H9 (cell line): ENCODE data around the gene MAD1L1. TPM values are rescaled to one million over a fixed set of nuclear protein-coding genes. Genes with fewer than 3 reads are reported as not detected.

ENCODE experiments used
- DNase-seq: peaks from one replicate; pipeline ENCODE4 v3.0.0-alpha.2; 2017
- H2AFZ ChIP-seq: one replicate; pipeline ENCODE4 v1.6.1; 2013; ENCODE audit warnings: mild to moderate bottlenecking, low read length, control low read depth, moderate library complexity
- H2AK5ac ChIP-seq: 2 replicates; pipeline ENCODE4 v1.6.1; 2013; ENCODE audit warnings: low read length, control low read depth, mixed read lengths; ENCODE audit not compliant: insufficient read length
- H2BK120ac ChIP-seq: one replicate; pipeline ENCODE4 v1.6.1; 2013; ENCODE audit warnings: low read depth, mild to moderate bottlenecking, low read length, control low read depth, inconsistent platforms; ENCODE audit not compliant: poor library complexity, severe bottlenecking
- H2BK12ac ChIP-seq: 2 replicates; pipeline ENCODE4 v1.6.1; 2013; ENCODE audit warnings: low read length, control low read depth, mixed read lengths, low read depth; ENCODE audit not compliant: insufficient read length
- H2BK15ac ChIP-seq: 2 replicates; pipeline ENCODE4 v1.6.1; 2013; ENCODE audit warnings: low read depth, low read length, control low read depth
- H2BK20ac ChIP-seq: one replicate; pipeline ENCODE4 v1.6.1; 2013; ENCODE audit warnings: low read depth, mild to moderate bottlenecking, low read length, control low read depth, inconsistent platforms; ENCODE audit not compliant: poor library complexity, severe bottlenecking
- H2BK5ac ChIP-seq: 2 replicates; pipeline ENCODE4 v1.6.1; 2013; ENCODE audit warnings: low read length, control low read depth, mixed read lengths; ENCODE audit not compliant: insufficient read length
- H3K14ac ChIP-seq: 2 replicates; pipeline ENCODE4 v1.6.1; 2013; ENCODE audit warnings: low read length, control low read depth; ENCODE audit not compliant: insufficient read depth
- H3K18ac ChIP-seq: 2 replicates; pipeline ENCODE4 v1.6.1; 2013; ENCODE audit warnings: low read depth, mild to moderate bottlenecking, mixed read lengths, low read length, control low read depth; ENCODE audit not compliant: insufficient read length
- H3K23ac ChIP-seq: 2 replicates; pipeline ENCODE4 v1.6.1; 2013; ENCODE audit warnings: low read length, control low read depth, mixed read lengths, low read depth; ENCODE audit not compliant: insufficient read length
- H3K23me2 ChIP-seq: 2 replicates; pipeline ENCODE4 v1.6.1; 2013; ENCODE audit warnings: low read depth, mild to moderate bottlenecking, mixed read lengths, low read length, control low read depth; ENCODE audit not compliant: insufficient read length, poor library complexity, severe bottlenecking
- H3K27ac ChIP-seq: 2 replicates; pipeline ENCODE4 v1.5.1; 2013; ENCODE audit warnings: low read length, control low read depth, mixed read lengths, low read depth; ENCODE audit not compliant: insufficient read length
- H3K27me3 ChIP-seq: 2 replicates; pipeline ENCODE4 v1.6.1; 2013; ENCODE audit warnings: low read length, control low read depth, inconsistent platforms; ENCODE audit not compliant: insufficient read depth
- H3K4ac ChIP-seq: 2 replicates; pipeline ENCODE4 v1.6.1; 2013; ENCODE audit warnings: low read depth, mild to moderate bottlenecking, control low read depth, inconsistent platforms, low read length, moderate library complexity
- H3K4me1 ChIP-seq: 2 replicates; pipeline ENCODE4 v1.6.1; 2013; ENCODE audit warnings: low read length, control low read depth, inconsistent platforms; ENCODE audit not compliant: insufficient read depth
- H3K4me2 ChIP-seq: 2 replicates; pipeline ENCODE4 v1.6.1; 2013; ENCODE audit warnings: low read length, control low read depth, mixed read lengths; ENCODE audit not compliant: insufficient read length, insufficient read depth
- H3K56ac ChIP-seq: 2 replicates; pipeline ENCODE4 v1.6.1; 2013; ENCODE audit warnings: low read depth, mild to moderate bottlenecking, mixed read lengths, low read length, control low read depth; ENCODE audit not compliant: insufficient read length
- H3K79me1 ChIP-seq: 2 replicates; pipeline ENCODE4 v1.6.1; 2013; ENCODE audit warnings: low read depth, mild to moderate bottlenecking, moderate library complexity, low read length, control low read depth, inconsistent platforms; ENCODE audit not compliant: insufficient read depth, poor library complexity, severe bottlenecking
- H3K79me2 ChIP-seq: 2 replicates; pipeline ENCODE4 v1.6.1; 2013; ENCODE audit warnings: low read length, control low read depth, inconsistent platforms; ENCODE audit not compliant: insufficient read depth
- H3K9ac ChIP-seq: 2 replicates; pipeline ENCODE4 v1.6.1; 2013; ENCODE audit warnings: low read length, control low read depth, mixed read lengths; ENCODE audit not compliant: insufficient read length; ENCODE audit errors: extremely low read depth
- H3K9me3 ChIP-seq: one replicate; pipeline ENCODE4 v1.6.1; 2013; ENCODE audit warnings: low read depth, low read length, inconsistent platforms; ENCODE audit not compliant: control insufficient read depth
- H3T11ph ChIP-seq: one replicate; pipeline ENCODE4 v1.6.1; 2013; ENCODE audit warnings: mild to moderate bottlenecking, low read length, control low read depth, inconsistent platforms
- H4K20me1 ChIP-seq: one replicate; pipeline ENCODE4 v1.6.1; 2013; ENCODE audit not compliant: control insufficient read depth, insufficient read length, insufficient read depth
- H4K5ac ChIP-seq: 2 replicates; pipeline ENCODE4 v1.6.1; 2013; ENCODE audit warnings: low read depth, mild to moderate bottlenecking, mixed read lengths, low read length, control low read depth; ENCODE audit not compliant: insufficient read length
- H4K8ac ChIP-seq: replicated peaks from 2 replicates; pipeline ENCODE4 v1.6.1; 2013; ENCODE audit warnings: low read length, control low read depth, mixed read lengths, low read depth; ENCODE audit not compliant: insufficient read length
- H4K91ac ChIP-seq: 2 replicates; pipeline ENCODE4 v1.6.1; 2013; ENCODE audit warnings: low read depth, mild to moderate bottlenecking, moderate library complexity, mixed read lengths, low read length, control low read depth; ENCODE audit not compliant: insufficient read length
- H3K27ac Mint-ChIP-seq, 3 experiments: 2 replicates in 2 of 3; 3 replicates in 1 of 3; pipeline ENCODE4 v1.8.0; 2020 to 2021; ENCODE audit warnings: mixed read lengths in 3 of 3, mild to moderate bottlenecking in 1 of 3, moderate library complexity in 1 of 3
- H3K27me3 Mint-ChIP-seq: 2 replicates; pipeline ENCODE4 v1.8.0; 2021; ENCODE audit warnings: low read depth, mild to moderate bottlenecking, moderate library complexity, mixed read lengths
- H3K36me3 Mint-ChIP-seq, 3 experiments: 2 replicates in 2 of 3; 3 replicates in 1 of 3; pipeline ENCODE4 v1.8.0; 2020 to 2021; ENCODE audit warnings: low read depth in 3 of 3, mixed read lengths in 3 of 3; ENCODE audit not compliant: insufficient read depth in 1 of 3
- H3K4me1 Mint-ChIP-seq, 2 experiments: 2 replicates each; pipeline ENCODE4 v1.8.0; 2020; ENCODE audit warnings: mixed read lengths in 2 of 2
- H3K4me3 Mint-ChIP-seq, 2 experiments: 2 replicates in 1 of 2; 3 replicates in 1 of 2; pipeline ENCODE4 v1.8.0; 2020 to 2021; ENCODE audit warnings: mild to moderate bottlenecking in 2 of 2, mixed read lengths in 2 of 2, moderate library complexity in 1 of 2
- H3K9me3 Mint-ChIP-seq, 2 experiments: 2 replicates in 1 of 2; 3 replicates in 1 of 2; pipeline ENCODE4 v1.8.0; 2020; ENCODE audit warnings: mild to moderate bottlenecking in 2 of 2, mixed read lengths in 2 of 2, moderate library complexity in 1 of 2
- WGBS: extraction: QIAGEN DNeasy Blood & Tissue Kit; methylation state at CpG from one replicate; pipeline ENCODE4 v1.1.7; 2013; ENCODE audit warnings: missing lambda C conversion rate, low lambda C conversion rate, mixed read lengths; ENCODE audit not compliant: insufficient read length; ENCODE audit errors: extremely low coverage; 5-methylcytosine and 5-hydroxymethylcytosine counted together
- total RNA-seq: library from RNA; stranded (reverse); gene quantifications from 2 replicates; pipeline ENCODE4 v1.2.1, GENCODE V29; 2021
- TF ChIP-seq, protein P1 (sequence below): fragments of 200-600 bp; sonication (generic); conservative IDR thresholded peaks from 3 replicates; pipeline ENCODE4 v1.8.0; 2021; ENCODE audit warnings: antibody characterized with exemption, mild to moderate bottlenecking

MAD1L1 gene
- total RNA-seq, 1 experiment from 2014 or later: 39.0 TPM

GRCh38 chr7:2024567-2024918, 208.2 kb downstream of the MAD1L1 start:
- H3K79me1 ChIP-seq: no peaks in the 10 kb centered on the region
- TF ChIP-seq, protein P1, sequence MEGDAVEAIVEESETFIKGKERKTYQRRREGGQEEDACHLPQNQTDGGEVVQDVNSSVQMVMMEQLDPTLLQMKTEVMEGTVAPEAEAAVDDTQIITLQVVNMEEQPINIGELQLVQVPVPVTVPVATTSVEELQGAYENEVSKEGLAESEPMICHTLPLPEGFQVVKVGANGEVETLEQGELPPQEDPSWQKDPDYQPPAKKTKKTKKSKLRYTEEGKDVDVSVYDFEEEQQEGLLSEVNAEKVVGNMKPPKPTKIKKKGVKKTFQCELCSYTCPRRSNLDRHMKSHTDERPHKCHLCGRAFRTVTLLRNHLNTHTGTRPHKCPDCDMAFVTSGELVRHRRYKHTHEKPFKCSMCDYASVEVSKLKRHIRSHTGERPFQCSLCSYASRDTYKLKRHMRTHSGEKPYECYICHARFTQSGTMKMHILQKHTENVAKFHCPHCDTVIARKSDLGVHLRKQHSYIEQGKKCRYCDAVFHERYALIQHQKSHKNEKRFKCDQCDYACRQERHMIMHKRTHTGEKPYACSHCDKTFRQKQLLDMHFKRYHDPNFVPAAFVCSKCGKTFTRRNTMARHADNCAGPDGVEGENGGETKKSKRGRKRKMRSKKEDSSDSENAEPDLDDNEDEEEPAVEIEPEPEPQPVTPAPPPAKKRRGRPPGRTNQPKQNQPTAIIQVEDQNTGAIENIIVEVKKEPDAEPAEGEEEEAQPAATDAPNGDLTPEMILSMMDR: no peak
- H4K20me1 ChIP-seq: no peaks in the 10 kb centered on the region
- no peak for DNase-seq
- H4K8ac ChIP-seq: no peak overlapping the region
- no peak overlapping the region for H3T11ph ChIP-seq
- no peaks in the 10 kb centered on the region for H3K4me1 ChIP-seq
- H2BK20ac ChIP-seq: no peak overlapping the region
- H3K23ac ChIP-seq: no peak overlapping the region
- no peak overlapping the region for H2BK120ac ChIP-seq
- H2BK12ac ChIP-seq: no peak overlapping the region
- Mint-ChIP-seq H3K4me1 (no peaks in the 10 kb centered on the region), H3K27ac (no peak overlapping the region), H3K4me3 (no peak overlapping the region), H3K27me3 (no peaks in the 10 kb centered on the region; the same call in 1 of the 2 replicates), H3K36me3 (peaks cover 9 to 23% (median 9%) of the 10 kb centered on the region in 3 experiments; a peak in 6 of 7 replicates), H3K9me3 (peaks cover 20 to 27% of the 10 kb centered on the region in 2 experiments)
- no peaks in the 10 kb centered on the region; the same call in 1 of the 2 replicates for H3K79me2 ChIP-seq
- no peaks in the 10 kb centered on the region for H3K27me3 ChIP-seq
- WGBS: no CpG with 5 or more reads among the region's 4 CpGs
- H3K14ac ChIP-seq: no peak overlapping the region
- no peak overlapping the region for H3K18ac ChIP-seq
- H4K5ac ChIP-seq: no peak overlapping the region
- H2AFZ ChIP-seq: no peak overlapping the region
- H3K23me2 ChIP-seq: no peaks in the 10 kb centered on the region
- H2BK5ac ChIP-seq: no peak overlapping the region
- H4K91ac ChIP-seq: no peak overlapping the region
- no peak overlapping the region for H3K9ac ChIP-seq
- H3K56ac ChIP-seq: no peak overlapping the region
- no peak overlapping the region for H2AK5ac ChIP-seq
- no peak overlapping the region for H2BK15ac ChIP-seq
- no peak overlapping the region for H3K4me2 ChIP-seq
- H3K27ac ChIP-seq: no peak overlapping the region
- H3K9me3 ChIP-seq: no peaks in the 10 kb centered on the region
- H3K4ac ChIP-seq: no peak overlapping the region
